WTC11 (cell line): Measurements from ENCODE around the gene KRI1. TPM values are rescaled to one million over a fixed set of nuclear protein-coding genes. Genes with fewer than 3 reads are reported as not detected.

ENCODE experiments used
- ATAC-seq: fragments of 200-7000 bp; cut with Tn5 transposase; 2 replicates; pipeline ENCODE4 v1.10.0; 2021; ENCODE audit warnings: mild to moderate bottlenecking, moderate library complexity
- CTCF ChIA-PET: fragments of 300-600 bp; sonication (Branson Sonifier 250); formaldehyde crosslinking; loops from one replicate; lab custom pipeline; 2021; ENCODE audit warnings: antibody characterized with exemption; lab: Charles Lee
- POLR2A ChIA-PET: fragments of 350-600 bp; sonication (Branson Sonifier 250); formaldehyde crosslinking; loops from one replicate; lab custom pipeline; 2021; ENCODE audit warnings: antibody characterized with exemption; lab: Charles Lee
- DNase-seq: peaks from one replicate; pipeline ENCODE4 v3.0.0; 2021; ENCODE audit warnings: low spot score
- H3K27ac Mint-ChIP-seq: 2 replicates; pipeline ENCODE4 v1.8.0; 2021; ENCODE audit warnings: mixed read lengths
- H3K27me3 Mint-ChIP-seq: 2 replicates; pipeline ENCODE4 v1.8.0; 2021; ENCODE audit warnings: low read depth, mild to moderate bottlenecking, moderate library complexity, mixed read lengths
- H3K36me3 Mint-ChIP-seq: 2 replicates; pipeline ENCODE4 v1.8.0; 2021; ENCODE audit warnings: mixed read lengths
- H3K4me1 Mint-ChIP-seq: 2 replicates; pipeline ENCODE4 v1.8.0; 2022; ENCODE audit warnings: mixed read lengths
- H3K4me3 Mint-ChIP-seq: 2 replicates; pipeline ENCODE4 v1.8.0; 2021; ENCODE audit warnings: mild to moderate bottlenecking, moderate library complexity, mixed read lengths
- H3K9me3 Mint-ChIP-seq: 2 replicates; pipeline ENCODE4 v1.8.0; 2021; ENCODE audit warnings: mixed read lengths
- ATF1 ChIP-seq: sonication (generic); formaldehyde crosslinking; IDR thresholded peaks from 2 replicates; pipeline ENCODE4 v1.8.1; 2023; ENCODE audit warnings: mild to moderate bottlenecking, moderate library complexity, missing genetic modification reagents
- ATF3 ChIP-seq: sonication (generic); formaldehyde crosslinking; conservative IDR thresholded peaks from 2 replicates; pipeline ENCODE4 v1.8.1; 2022; ENCODE audit warnings: mild to moderate bottlenecking, missing genetic modification reagents
- CDX4 ChIP-seq: fragments of 250-450 bp; sonication (Bioruptor Pico); IDR thresholded peaks from 2 replicates; pipeline ENCODE4 v1.9.0; 2021; ENCODE audit warnings: moderate library complexity, mild to moderate bottlenecking, inconsistent platforms, borderline replicate concordance
- CREM ChIP-seq: sonication (generic); formaldehyde crosslinking; IDR thresholded peaks from 2 replicates; pipeline ENCODE4 v1.8.1; 2022; ENCODE audit warnings: mild to moderate bottlenecking, missing genetic modification reagents, moderate library complexity
- ELF4 ChIP-seq: sonication (generic); formaldehyde crosslinking; IDR thresholded peaks from 2 replicates; pipeline ENCODE4 v1.8.1; 2022; ENCODE audit warnings: low read depth, mild to moderate bottlenecking, moderate library complexity, missing genetic modification reagents
- EMX1 ChIP-seq: fragments of 250-450 bp; sonication (Bioruptor Pico); IDR thresholded peaks from 2 replicates; pipeline ENCODE4 v1.8.0; 2021; ENCODE audit warnings: mild to moderate bottlenecking
- ESRRA ChIP-seq: sonication (generic); formaldehyde crosslinking; IDR thresholded peaks from 2 replicates; pipeline ENCODE4 v1.8.1; 2022; ENCODE audit warnings: mild to moderate bottlenecking, missing genetic modification reagents, borderline replicate concordance
- ETV6 ChIP-seq: sonication (generic); formaldehyde crosslinking; IDR thresholded peaks from 2 replicates; pipeline ENCODE4 v1.8.1; 2022; ENCODE audit warnings: mild to moderate bottlenecking, missing genetic modification reagents
- FOXP1 ChIP-seq: sonication (generic); formaldehyde crosslinking; IDR thresholded peaks from 2 replicates; pipeline ENCODE4 v1.8.0; 2022; ENCODE audit warnings: missing genetic modification reagents, mild to moderate bottlenecking, moderate library complexity, borderline replicate concordance
- FOXP4 ChIP-seq: sonication (generic); formaldehyde crosslinking; IDR thresholded peaks from 2 replicates; pipeline ENCODE4 v1.8.0; 2022; ENCODE audit warnings: mild to moderate bottlenecking, missing genetic modification reagents
- KAT7 ChIP-seq: sonication (generic); formaldehyde crosslinking; IDR thresholded peaks from 2 replicates; pipeline ENCODE4 v1.8.1; 2023; ENCODE audit warnings: missing genetic modification reagents, mild to moderate bottlenecking, borderline replicate concordance
- MYBL2 ChIP-seq: sonication (generic); formaldehyde crosslinking; IDR thresholded peaks from 2 replicates; pipeline ENCODE4 v1.8.1; 2023; ENCODE audit warnings: mild to moderate bottlenecking, moderate library complexity, missing genetic modification reagents
- NFYB ChIP-seq: sonication (generic); formaldehyde crosslinking; conservative IDR thresholded peaks from 2 replicates; pipeline ENCODE4 v1.8.0; 2022; ENCODE audit warnings: low read depth, missing genetic modification reagents
- RELA ChIP-seq: sonication (generic); formaldehyde crosslinking; IDR thresholded peaks from 2 replicates; pipeline ENCODE4 v1.8.1; 2022; ENCODE audit warnings: missing genetic modification reagents, mild to moderate bottlenecking, borderline replicate concordance
- SMAD4 ChIP-seq: sonication (generic); formaldehyde crosslinking; IDR thresholded peaks from 2 replicates; pipeline ENCODE4 v1.8.0; 2022; ENCODE audit warnings: mild to moderate bottlenecking, missing genetic modification reagents
- STAT6 ChIP-seq: sonication (generic); formaldehyde crosslinking; conservative IDR thresholded peaks from 2 replicates; pipeline ENCODE4 v1.8.1; 2023; ENCODE audit warnings: mild to moderate bottlenecking, low read depth, missing genetic modification reagents, moderate library complexity
- TEAD4 ChIP-seq: sonication (generic); formaldehyde crosslinking; IDR thresholded peaks from 2 replicates; pipeline ENCODE4 v1.8.0; 2022; ENCODE audit warnings: mild to moderate bottlenecking, missing genetic modification reagents
- USF2 ChIP-seq: sonication (generic); formaldehyde crosslinking; IDR thresholded peaks from 2 replicates; pipeline ENCODE4 v1.8.1; 2023; ENCODE audit warnings: mild to moderate bottlenecking, missing genetic modification reagents, moderate library complexity
- ZNF121 ChIP-seq: sonication (generic); formaldehyde crosslinking; IDR thresholded peaks from 2 replicates; pipeline ENCODE4 v1.8.0; 2023; ENCODE audit warnings: missing genetic modification reagents
- ZNF138 ChIP-seq: sonication (generic); formaldehyde crosslinking; conservative IDR thresholded peaks from 2 replicates; pipeline ENCODE4 v1.8.1; 2022; ENCODE audit warnings: mild to moderate bottlenecking, moderate library complexity, missing genetic modification reagents
- ZNF317 ChIP-seq: sonication (generic); formaldehyde crosslinking; IDR thresholded peaks from 2 replicates; pipeline ENCODE4 v1.8.1; 2023; ENCODE audit warnings: low read depth, mild to moderate bottlenecking, moderate library complexity, missing genetic modification reagents, borderline replicate concordance
- total RNA-seq: library from RNA; stranded (reverse); gene quantifications from 3 replicates; pipeline ENCODE4 v1.2.3, GENCODE V29; 2021
- TF ChIP-seq, protein P1 (sequence below): sonication (generic); formaldehyde crosslinking; IDR thresholded peaks from 2 replicates; pipeline ENCODE4 v1.8.1; 2022; ENCODE audit warnings: missing genetic modification reagents, borderline replicate concordance
- TF ChIP-seq, protein P2 (sequence below): sonication (generic); formaldehyde crosslinking; IDR thresholded peaks from 2 replicates; pipeline ENCODE4 v1.8.1; 2023; ENCODE audit warnings: mild to moderate bottlenecking, moderate library complexity, missing genetic modification reagents

Gene KRI1
- total RNA-seq, 1 experiment from 2014 or later, result 43.6 TPM

DNA sequence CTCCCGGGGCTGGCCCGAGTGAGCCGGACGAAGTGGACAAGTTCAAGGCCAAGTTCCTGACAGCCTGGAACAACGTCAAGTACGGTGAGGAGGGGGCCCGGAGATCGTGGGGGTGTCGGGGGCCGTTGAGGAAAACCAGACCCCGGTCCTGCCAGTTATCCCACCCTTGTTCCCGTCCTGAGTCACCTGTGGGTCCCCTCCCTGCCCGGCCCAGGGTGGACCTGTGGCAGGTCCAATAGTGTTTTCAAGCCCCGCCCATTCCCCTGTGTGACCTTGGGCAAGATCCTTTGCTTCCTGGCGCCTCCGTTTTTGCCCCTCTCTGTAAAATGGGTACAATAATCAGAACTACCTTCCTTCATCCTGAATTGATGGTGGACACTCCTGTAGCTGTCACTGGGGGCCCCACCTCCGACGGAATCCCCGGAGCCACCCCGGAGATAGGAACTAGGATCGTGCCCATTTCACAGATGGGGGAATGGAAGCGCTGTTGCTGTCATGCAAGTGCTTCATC, 21.5 kb downstream of the KRI1 start (continued):
- TF ChIP-seq USF2 (CRISPR knock-in tag), result no peak
- peak; percentile 96 for TF ChIP-seq ESRRA

GRCh38 chr19:10543420-10544241, 22.2 kb downstream of the KRI1 start, which contains the start of gene ATG4D:
Gene ATG4D, plus strand, starts transcription at chr19:10543904. Its CDS starts 187 bp downstream, at chr19:10544091.
- ATAC-seq (peak; percentile 87), DNase-seq (peak; percentile 92)
- H3K4me1 Mint-ChIP-seq, result peaks cover 4% of the 10 kb centered on the region; the same call in 1 of the 2 replicates
- H3K36me3 Mint-ChIP-seq, result peaks cover 11% of the 10 kb centered on the region
- peak within 1 kb of the TSS; percentile 93 for H3K27ac Mint-ChIP-seq
- H3K4me3 Mint-ChIP-seq, result peak within 1 kb of the TSS; percentile 83
- peaks cover 6% of the 10 kb centered on the region for H3K27me3 Mint-ChIP-seq
- no peaks in the 10 kb centered on the region for H3K9me3 Mint-ChIP-seq
- ChIA-PET CTCF (interaction anchor here (0.5 to 5.8 kb wide), 14 partner anchors 9 to 345 kb away, joined by 3 to 51 read pairs (median 4); partner anchors contain the start of gene QTRT1), POLR2A (interaction anchor here (0.7 to 1.0 kb wide), 2 partner anchors 22 to 81 kb away, joined by 3 read pairs; partner anchors contain the start of gene KRI1)
- TF ChIP-seq KAT7 (CRISPR knock-in tag), result no peak
- TF ChIP-seq STAT6 (CRISPR knock-in tag), result no peak
- no peak for TF ChIP-seq ELF4 (CRISPR knock-in tag)
- TF ChIP-seq, protein P1, sequence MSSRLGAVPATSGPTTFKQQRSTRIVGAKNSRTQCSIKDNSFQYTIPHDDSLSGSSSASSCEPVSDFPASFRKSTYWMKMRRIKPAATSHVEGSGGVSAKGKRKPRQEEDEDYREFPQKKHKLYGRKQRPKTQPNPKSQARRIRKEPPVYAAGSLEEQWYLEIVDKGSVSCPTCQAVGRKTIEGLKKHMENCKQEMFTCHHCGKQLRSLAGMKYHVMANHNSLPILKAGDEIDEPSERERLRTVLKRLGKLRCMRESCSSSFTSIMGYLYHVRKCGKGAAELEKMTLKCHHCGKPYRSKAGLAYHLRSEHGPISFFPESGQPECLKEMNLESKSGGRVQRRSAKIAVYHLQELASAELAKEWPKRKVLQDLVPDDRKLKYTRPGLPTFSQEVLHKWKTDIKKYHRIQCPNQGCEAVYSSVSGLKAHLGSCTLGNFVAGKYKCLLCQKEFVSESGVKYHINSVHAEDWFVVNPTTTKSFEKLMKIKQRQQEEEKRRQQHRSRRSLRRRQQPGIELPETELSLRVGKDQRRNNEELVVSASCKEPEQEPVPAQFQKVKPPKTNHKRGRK (CRISPR knock-in tag), result no peak
- TF ChIP-seq SMAD4 (CRISPR knock-in tag), result no peak
- peak; percentile 71; the same call in 1 of the 2 replicates for TF ChIP-seq FOXP1 (CRISPR knock-in tag)
- no peak for TF ChIP-seq ATF3 (CRISPR knock-in tag)
- no peak for TF ChIP-seq RELA (CRISPR knock-in tag)
- peak; percentile 24; the same call in 1 of the 2 replicates for TF ChIP-seq NFYB (CRISPR knock-in tag)
- TF ChIP-seq, protein P2, sequence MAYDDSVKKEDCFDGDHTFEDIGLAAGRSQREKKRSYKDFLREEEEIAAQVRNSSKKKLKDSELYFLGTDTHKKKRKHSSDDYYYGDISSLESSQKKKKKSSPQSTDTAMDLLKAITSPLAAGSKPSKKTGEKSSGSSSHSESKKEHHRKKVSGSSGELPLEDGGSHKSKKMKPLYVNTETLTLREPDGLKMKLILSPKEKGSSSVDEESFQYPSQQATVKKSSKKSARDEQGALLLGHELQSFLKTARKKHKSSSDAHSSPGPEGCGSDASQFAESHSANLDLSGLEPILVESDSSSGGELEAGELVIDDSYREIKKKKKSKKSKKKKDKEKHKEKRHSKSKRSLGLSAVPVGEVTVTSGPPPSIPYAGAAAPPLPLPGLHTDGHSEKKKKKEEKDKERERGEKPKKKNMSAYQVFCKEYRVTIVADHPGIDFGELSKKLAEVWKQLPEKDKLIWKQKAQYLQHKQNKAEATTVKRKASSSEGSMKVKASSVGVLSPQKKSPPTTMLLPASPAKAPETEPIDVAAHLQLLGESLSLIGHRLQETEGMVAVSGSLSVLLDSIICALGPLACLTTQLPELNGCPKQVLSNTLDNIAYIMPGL (CRISPR knock-in tag), result no peak
- TF ChIP-seq ATF1 (CRISPR knock-in tag), result no peak
- TF ChIP-seq ZNF121 (CRISPR knock-in tag), result no peak
- no peak for TF ChIP-seq ZNF138
- no peak for TF ChIP-seq TEAD4 (CRISPR knock-in tag)
- no peak for TF ChIP-seq ETV6 (CRISPR knock-in tag)
- TF ChIP-seq MYBL2 (CRISPR knock-in tag), result peak; percentile 71; the same call in 1 of the 2 replicates
- no peak for TF ChIP-seq USF2 (CRISPR knock-in tag)
- no peak for TF ChIP-seq FOXP4 (CRISPR knock-in tag)
- TF ChIP-seq CDX4 (CRISPR knock-in tag), result no peak
- TF ChIP-seq ZNF317, result no peak
- 0 out of 2 replicates have a peak, but pooled peaks have one; percentile 21 for TF ChIP-seq CREM (CRISPR knock-in tag)
- no peak for TF ChIP-seq EMX1 (CRISPR knock-in tag)
